Stimulated activated naive CD8-positive, alpha-beta T cell treated with anti-CD3 and anti-CD28 coated beads, Interleukin-15, Interleukin-2, amounts not matched to agents 100 U/mL and 50 U/mL, for 24 hours (primary cell): Measurements from ENCODE around the gene ITGA2.

Experiments used
- ATAC-seq: fragments of 150-1000 bp; cut with Tn5 transposase; one replicate; pipeline ENCODE4 v1.10.0; 2021
- DNase-seq: peaks from one replicate; pipeline ENCODE4 v3.0.0; 2021

The ITGA2 gene

GRCh38 chr5:53055365-53055764 lies 66.2 kb downstream of the ITGA2 start:
- DNase-seq = no peak
- no peak for ATAC-seq

GRCh38 chr5:53059281-53059680 lies 70.1 kb downstream of the ITGA2 start:
- DNase-seq (no peak), ATAC-seq (no peak)

GRCh38 chr5:53063176-53063575 lies 74.0 kb downstream of the ITGA2 start:
- DNase-seq = no peak
- ATAC-seq = no peak

GRCh38 chr5:53063791-53064190 lies 74.6 kb downstream of the ITGA2 start:
- ATAC-seq = no peak
- no peak for DNase-seq

- no peak for DNase-seq
- no peak for ATAC-seq
These were observed 76.9 kb downstream of the ITGA2 start for GRCh38 chr5:53066088-53066487.

- no peak for DNase-seq
- ATAC-seq = no peak
These were observed 78.5 kb downstream of the ITGA2 start for GRCh38 chr5:53067641-53068040.

- ATAC-seq (no peak), DNase-seq (no peak)
These were observed 79.2 kb downstream of the ITGA2 start for GRCh38 chr5:53068291-53068836.

GRCh38 chr5:53069626-53070025 lies 80.5 kb downstream of the ITGA2 start:
- DNase-seq (peak; percentile 61), ATAC-seq (peak; percentile 99)

GRCh38 chr5:53071298-53071697 lies 82.1 kb downstream of the ITGA2 start:
- no peak for ATAC-seq
- DNase-seq = no peak

- DNase-seq (no peak), ATAC-seq (no peak)
These were observed 82.6 kb downstream of the ITGA2 start for GRCh38 chr5:53071738-53072137.

GRCh38 chr5:53073348-53073747 lies 84.2 kb downstream of the ITGA2 start:
- DNase-seq (no peak), ATAC-seq (no peak)

- ATAC-seq (no peak), DNase-seq (no peak)
These were observed 86.9 kb downstream of the ITGA2 start for GRCh38 chr5:53076014-53076583.

- ATAC-seq (no peak), DNase-seq (no peak)
These were observed 91.1 kb downstream of the ITGA2 start for GRCh38 chr5:53080271-53080670.

- ATAC-seq = no peak
These were observed 94.8 kb downstream of the ITGA2 start for GRCh38 chr5:53083927-53084326.

GRCh38 chr5:53084546-53085255 lies 95.5 kb downstream of the ITGA2 start:
- no peak for ATAC-seq

More at GRCh38 chr5:53083927-53084326, 94.8 kb downstream of the ITGA2 start:
- DNase-seq = no peak

GRCh38 chr5:53087171-53087570 lies 98.0 kb downstream of the ITGA2 start:
- DNase-seq (no peak), ATAC-seq (no peak)

More at GRCh38 chr5:53084546-53085255, 95.5 kb downstream of the ITGA2 start:
- DNase-seq = no peak

- ATAC-seq (no peak), DNase-seq (no peak)
These were observed 98.5 kb downstream of the ITGA2 start for GRCh38 chr5:53087621-53088121.

- no peak for DNase-seq
- peak; percentile 64 for ATAC-seq
These were observed 100.4 kb downstream of the ITGA2 start for GRCh38 chr5:53089481-53089991.

GRCh38 chr5:53090229-53090628 lies 101.1 kb downstream of the ITGA2 start:
- ATAC-seq = peak; percentile 58
- DNase-seq = peak; percentile 19

- ATAC-seq (no peak), DNase-seq (no peak)
These were observed 102.1 kb downstream of the ITGA2 start for GRCh38 chr5:53091289-53091688.

GRCh38 chr5:53092242-53092641 lies 103.1 kb downstream of the ITGA2 start:
- no peak for ATAC-seq
- DNase-seq = no peak

- DNase-seq (no peak), ATAC-seq (no peak)
These were observed 106.1 kb downstream of the ITGA2 start for GRCh38 chr5:53095217-53095616.

GRCh38 chr5:53095931-53096525 lies 106.9 kb downstream of the ITGA2 start:
- DNase-seq (peak; percentile 71), ATAC-seq (no peak)
